H1 (cell line): ENCODE measurements around the gene PLPPR3. TPM values are rescaled to one million over a fixed set of nuclear protein-coding genes. Genes with fewer than 3 reads are reported as not detected.

Experiments used
- CTCF ChIA-PET: fragments of 300-600 bp; sonication (Branson Sonifier 250); formaldehyde crosslinking; loops from one replicate; lab custom pipeline; 2021; ENCODE audit not compliant: partially characterized antibody; lab: Charles Lee
- POLR2A ChIA-PET: fragments of 300-600 bp; sonication (Branson Sonifier 250); formaldehyde crosslinking; loops from one replicate; lab custom pipeline; 2021; ENCODE audit warnings: inconsistent platforms; ENCODE audit not compliant: partially characterized antibody; lab: Charles Lee
- DNase-seq, 2 experiments: peaks; one replicate each; pipeline versions ENCODE4 v3.0.0 to v3.0.0-alpha.2; 2010 to 2022; ENCODE audit warnings: low spot score in 2 of 2, low read depth in 1 of 2, mixed read lengths in 1 of 2
- FAIRE-seq: peaks from 2 replicates; lab custom pipeline; 2011; peaks lifted over from hg19 to GRCh38; lab: Jason Lieb, UNC
- H2AFZ ChIP-seq: 2 replicates; pipeline ENCODE4 v1.8.1; 2012; ENCODE audit warnings: low read length, inconsistent platforms
- H2AK5ac ChIP-seq: 2 replicates; pipeline ENCODE4 v1.6.1; 2013; ENCODE audit warnings: low read depth, low read length
- H2BK120ac ChIP-seq: replicated peaks from 2 replicates; pipeline ENCODE3; 2013; ENCODE audit warnings: low read depth, low read length, inconsistent platforms
- H2BK12ac ChIP-seq: 2 replicates; pipeline ENCODE4 v1.6.1; 2013; ENCODE audit warnings: low read depth, low read length
- H2BK15ac ChIP-seq: 2 replicates; pipeline ENCODE4 v1.6.1; 2013; ENCODE audit warnings: low read length
- H2BK20ac ChIP-seq: 2 replicates; pipeline ENCODE4 v1.6.1; 2013; ENCODE audit warnings: low read length
- H2BK5ac ChIP-seq: 2 replicates; pipeline ENCODE4 v1.6.1; 2013; ENCODE audit warnings: low read depth, low read length
- H3K14ac ChIP-seq: 2 replicates; pipeline ENCODE4 v1.6.1; 2013; ENCODE audit warnings: inconsistent platforms; ENCODE audit not compliant: insufficient read length
- H3K18ac ChIP-seq: 2 replicates; pipeline ENCODE4 v1.6.1; 2013; ENCODE audit warnings: low read length; ENCODE audit errors: extremely low read depth
- H3K23ac ChIP-seq: 2 replicates; pipeline ENCODE4 v1.6.1; 2013; ENCODE audit warnings: inconsistent platforms; ENCODE audit not compliant: insufficient read length
- H3K23me2 ChIP-seq: 2 replicates; pipeline ENCODE4 v1.6.1; 2013; ENCODE audit warnings: low read depth, low read length
- H3K27ac ChIP-seq: 2 replicates; pipeline ENCODE4 v1.6.1; 2011; ENCODE audit warnings: low read depth, low read length, inconsistent platforms
- H3K27me3 ChIP-seq, 4 experiments: replicated peaks in 1 of 4; 1 replicate in 1 of 4; 2 replicates in 3 of 4; pipeline versions ENCODE4 v1.6.1 to v1.8.1; 2011 to 2013; ENCODE audit warnings: low read length in 3 of 4, mild to moderate bottlenecking in 3 of 4, inconsistent platforms in 2 of 4, mixed read lengths in 2 of 4, moderate library complexity in 1 of 4; ENCODE audit not compliant: control insufficient read depth in 3 of 4, insufficient read depth in 3 of 4; ENCODE audit errors: extremely low read depth in 1 of 4
- H3K36me3 ChIP-seq, 4 experiments: 2 replicates each; pipeline versions ENCODE4 v1.6.1 to v1.8.1; 2011 to 2013; ENCODE audit warnings: mild to moderate bottlenecking in 4 of 4, low read length in 3 of 4, moderate library complexity in 2 of 4, control low read depth in 1 of 4, inconsistent platforms in 1 of 4; ENCODE audit not compliant: insufficient read depth in 4 of 4, control insufficient read depth in 2 of 4
- H3K4ac ChIP-seq: replicated peaks from 2 replicates; pipeline ENCODE3; 2013; ENCODE audit warnings: low read length, low read depth, mixed read lengths, inconsistent platforms; ENCODE audit not compliant: insufficient read length
- H3K4me1 ChIP-seq, 4 experiments: replicated peaks in 1 of 4; 1 replicate in 1 of 4; 2 replicates in 3 of 4; pipeline versions ENCODE4 v1.6.1 to v1.8.1; 2011 to 2013; ENCODE audit warnings: low read length in 3 of 4, inconsistent platforms in 2 of 4, mixed read lengths in 1 of 4; ENCODE audit not compliant: insufficient read depth in 4 of 4, control insufficient read depth in 3 of 4
- H3K4me2 ChIP-seq, 2 experiments: 2 replicates each; pipeline versions ENCODE4 v1.6.1 to v1.8.1; 2011 to 2013; ENCODE audit warnings: low read depth in 2 of 2, low read length in 2 of 2, control low read depth in 1 of 2, inconsistent platforms in 1 of 2, mild to moderate bottlenecking in 1 of 2; ENCODE audit not compliant: insufficient read depth in 1 of 2
- H3K4me3 ChIP-seq, 4 experiments: fragments of 200-600, 300-600 bp in 1 of 4; sonication (generic), shearing (Covaris generic), sonication (Bioruptor Twin) in 1 of 4; 2 replicates each; pipeline versions ENCODE4 v1.5.1 to v1.8.1; 2011 to 2016; ENCODE audit warnings: low read length in 4 of 4, low read depth in 3 of 4, control low read depth in 2 of 4, inconsistent platforms in 2 of 4, mild to moderate bottlenecking in 2 of 4, mixed read lengths in 1 of 4, moderate library complexity in 1 of 4; ENCODE audit not compliant: insufficient read depth in 2 of 4; ENCODE audit errors: extremely low read depth in 1 of 4
- H3K56ac ChIP-seq: replicated peaks from 2 replicates; pipeline ENCODE3; 2013; ENCODE audit warnings: low read depth, mild to moderate bottlenecking, mixed read lengths, low read length, inconsistent platforms; ENCODE audit not compliant: insufficient read length
- H3K79me1 ChIP-seq: 2 replicates; pipeline ENCODE4 v1.6.1; 2013; ENCODE audit warnings: low read depth, low read length, control low read depth
- H3K79me2 ChIP-seq, 2 experiments: 2 replicates each; pipeline versions ENCODE4 v1.6.1 to v1.8.1; 2012 to 2013; ENCODE audit warnings: low read length in 2 of 2, mild to moderate bottlenecking in 2 of 2, inconsistent platforms in 1 of 2; ENCODE audit not compliant: insufficient read depth in 2 of 2, control insufficient read depth in 1 of 2
- H3K9ac ChIP-seq, 4 experiments: replicated peaks in 1 of 4; 1 replicate in 1 of 4; 2 replicates in 3 of 4; pipeline versions ENCODE4 v1.6.1 to v1.8.1; 2011 to 2013; ENCODE audit warnings: low read depth in 3 of 4, low read length in 3 of 4, control low read depth in 2 of 4, mild to moderate bottlenecking in 2 of 4, moderate library complexity in 2 of 4, inconsistent platforms in 1 of 4; ENCODE audit errors: extremely low read depth in 1 of 4
- H3K9me3 ChIP-seq, 2 experiments: 2 replicates each; pipeline versions ENCODE4 v1.6.1 to v1.8.1; 2012 to 2013; ENCODE audit warnings: mild to moderate bottlenecking in 2 of 2, moderate library complexity in 2 of 2, control low read depth in 1 of 2, inconsistent platforms in 1 of 2, low read depth in 1 of 2, low read length in 1 of 2, mixed read lengths in 1 of 2; ENCODE audit not compliant: insufficient read depth in 2 of 2
- H4K20me1 ChIP-seq, 2 experiments: replicated peaks in 1 of 2; 2 replicates each; pipeline versions ENCODE3 to v1.8.1; 2011 to 2013; ENCODE audit warnings: inconsistent platforms in 2 of 2, low read length in 2 of 2, mild to moderate bottlenecking in 1 of 2; ENCODE audit not compliant: insufficient read depth in 2 of 2, control insufficient read depth in 1 of 2
- H4K5ac ChIP-seq: 2 replicates; pipeline ENCODE4 v1.6.1; 2013; ENCODE audit warnings: low read length, low read depth, mixed read lengths, inconsistent platforms; ENCODE audit not compliant: insufficient read length
- H4K8ac ChIP-seq: 2 replicates; pipeline ENCODE4 v1.8.0; 2013; ENCODE audit warnings: mild to moderate bottlenecking, moderate library complexity, low read length, inconsistent platforms; ENCODE audit not compliant: insufficient read depth; ENCODE audit errors: extremely low read depth
- H4K91ac ChIP-seq: replicated peaks from 2 replicates; pipeline ENCODE3; 2013; ENCODE audit warnings: low read length, mixed read lengths, inconsistent platforms; ENCODE audit not compliant: insufficient read length
- CHD2 ChIP-seq: IDR thresholded peaks from 2 replicates; pipeline ENCODE4 v1.6.1; 2012; ENCODE audit warnings: low read length, improper control_type of control experiment
- EGR1 ChIP-seq: IDR thresholded peaks from 2 replicates; pipeline ENCODE4 v1.6.1; 2011; ENCODE audit warnings: low read depth, low read length, borderline replicate concordance
- EP300 ChIP-seq, 2 experiments: IDR thresholded peaks; 1 replicate in 1 of 2; 2 replicates in 1 of 2; pipeline ENCODE4 v1.6.1; 2011 to 2012; ENCODE audit warnings: low read depth in 2 of 2, low read length in 2 of 2, mild to moderate bottlenecking in 2 of 2, borderline replicate concordance in 1 of 2, inconsistent platforms in 1 of 2, moderate library complexity in 1 of 2
- SUZ12 ChIP-seq: fragments of 200-600 bp; sonication (generic); IDR thresholded peaks from 2 replicates; pipeline ENCODE4 v1.6.1; 2012; ENCODE audit warnings: mild to moderate bottlenecking, inconsistent platforms, low read length, moderate library complexity, mixed read lengths
- WGBS, 2 experiments: shearing (Covaris generic) in 1 of 2; methylation state at CpG; one replicate each; pipeline versions ENCODE4 v1.1.6 to v1.1.7; 2013 to 2015; ENCODE audit warnings: low lambda C conversion rate in 2 of 2, mixed read lengths in 2 of 2, inconsistent platforms in 1 of 2, low coverage in 1 of 2, missing lambda C conversion rate in 1 of 2; ENCODE audit not compliant: insufficient replicate concordance in 2 of 2, insufficient coverage in 1 of 2, insufficient read length in 1 of 2; ENCODE audit errors: extremely low coverage in 1 of 2, missing lambda C conversion rate in 1 of 2; 5-methylcytosine and 5-hydroxymethylcytosine counted together
- polyA plus RNA-seq, 7 experiments: library from polyadenylated mRNA; depleted of rRNA in 3 of 7; stranded (reverse) in 5 of 7; unstranded in 2 of 7; fragments of >200 nt in 5 of 7; fragments of 200-250 nt in 2 of 7; gene quantifications; 1 replicate in 5 of 7; 2 replicates in 1 of 7; 4 replicates in 1 of 7; pipeline versions ENCODE4 v1.2.1 to v1.2.3, GENCODE V29; 2011 to 2013; ENCODE audit warnings: missing spikeins in 2 of 7, mixed read lengths in 2 of 7
- total RNA-seq: library from RNA; stranded (reverse); fragmentation: NEBNext Ultra II Directional; extraction: Animal tissue kit (Norgen Biotek cat#: 25700); gene quantifications from 2 replicates; pipeline ENCODE4 v1.2.1, GENCODE V29; 2021

PLPPR3 gene
- total and polyA plus RNA-seq, 2 of the 8 experiments (the other 6 are each of a cell fraction or from before 2014, with no cell fraction given), result 71.7 to 76.4 TPM

- Histone ChIP-seq H3K9me3 (no peaks in the 10 kb centered on the region), H4K91ac (no peak overlapping the region), H3K4me3 (no peak overlapping the region), H3K36me3 (peaks cover 0 to 5% (median 2%) of the 10 kb centered on the region in 4 experiments; a peak in 5 of 8 replicates), H2AK5ac (no peak overlapping the region), H2BK20ac (peak overlapping the region; percentile 32; the same call in 1 of the 2 replicates), H3K9ac (no peak overlapping the region), H2BK12ac (no peak overlapping the region), H2BK120ac (no peak overlapping the region), H2BK15ac (0 out of 2 replicates have a peak overlapping the region, but pooled peaks have one; percentile 29), H3K23ac (no peak overlapping the region), H4K20me1 (peaks cover 12 to 15% of the 10 kb centered on the region in 2 experiments), H3K14ac (no peak overlapping the region), H2AFZ (no peak overlapping the region), H3K79me2 (peaks cover 22 to 23% of the 10 kb centered on the region in 2 experiments), H3K27me3 (no peaks in the 10 kb centered on the region), H3K4me2 (no peak overlapping the region), H3K27ac (no peak overlapping the region), H3K79me1 (no peaks in the 10 kb centered on the region), H3K23me2 (peaks cover 10% of the 10 kb centered on the region; the same call in 1 of the 2 replicates)
- POLR2A ChIA-PET, result interaction anchor here (1.3 to 16.9 kb wide), 7 partner anchors 8 to 28 kb away, joined by 4 to 277 read pairs (median 53); partner anchors contain the start of genes AZU1 and PLPPR3
- DNase-seq (peak in 1 of 2 experiments; percentile 48), FAIRE-seq (no peak)
- 92% methylated on average over 28 of the region's 28 CpGs; no CpG with 5 or more reads in 1 of the 2 experiments for WGBS, 2 experiments
- no peak for TF ChIP-seq CHD2
- TF ChIP-seq EGR1, result no peak
- TF ChIP-seq SUZ12, result no peak
- no peak for TF ChIP-seq EP300 (IDR thresholded peaks at IDR 0.05; ENCODE audit: borderline replicate concordance in 1 of 2, low read depth in 2 of 2, low read length in 2 of 2)
- TF ChIP-seq, all 59 proteins: peak for 0
- Histone ChIP-seq H4K5ac (no peak overlapping the region), H3K56ac (no peak overlapping the region), H3K18ac (no peak overlapping the region; the same call in 1 of the 2 replicates), H2BK5ac (no peak overlapping the region), H4K8ac (no peak overlapping the region), H3K4ac (no peak overlapping the region), H3K4me1 (peaks cover 0 to 23% (median 15%) of the 10 kb centered on the region in 4 experiments; a peak in 6 of 7 replicates)
- CTCF ChIA-PET, result interaction anchor here (0.5 to 0.8 kb wide), 2 partner anchors 22 to 128 kb away, joined by 3 read pairs; no protein-coding TSS in a partner anchor
These were observed 26.6 kb downstream of the PLPPR3 start for GRCh38 chr19:795073-795611.
